K562 (cell line): ENCODE data around the gene AGPAT2. TPM values are rescaled to one million over a fixed set of nuclear protein-coding genes. Genes with fewer than 3 reads are reported as not detected.

Experiments used
- ATF1 ChIP-seq, 2 experiments: fragments of 450-650 bp in 1 of 2; IDR thresholded peaks; 2 replicates each; pipeline ENCODE4 v1.6.1; 2016; ENCODE audit warnings: missing compliant biosample characterization in 1 of 2, missing genetic modification characterization in 1 of 2
- FOXK2 ChIP-seq, 2 experiments: fragments of 450-650 bp; IDR thresholded peaks in 1 of 2; conservative IDR thresholded peaks in 1 of 2; 2 replicates each; pipeline ENCODE4 v1.6.1; 2016; ENCODE audit warnings: low read depth in 2 of 2, mild to moderate bottlenecking in 1 of 2
- FUS ChIP-seq: fragments of 200-400 bp; formaldehyde crosslinking; optimal IDR thresholded peaks from 2 replicates; pipeline ENCODE3; 2017; ENCODE audit warnings: low read depth, low read length
- L3MBTL2 ChIP-seq: fragments of 450-650 bp; IDR thresholded peaks from 2 replicates; pipeline ENCODE4 v1.6.1; 2016; ENCODE audit warnings: mild to moderate bottlenecking, moderate library complexity
- LARP7 ChIP-seq: fragments of 450-650 bp; IDR thresholded peaks from 2 replicates; pipeline ENCODE4 v1.6.1; 2016
- NFRKB ChIP-seq: fragments of 450-650 bp; IDR thresholded peaks from 2 replicates; pipeline ENCODE4 v1.6.1; 2016; ENCODE audit warnings: low read depth
- PML ChIP-seq: IDR thresholded peaks from 2 replicates; pipeline ENCODE4 v1.6.1; 2012; ENCODE audit warnings: low read length, inconsistent platforms
- POLR3A ChIP-seq: IDR thresholded peaks from 2 replicates; pipeline ENCODE4 v1.6.1; 2011; ENCODE audit warnings: borderline replicate concordance, mild to moderate bottlenecking, moderate library complexity; ENCODE audit not compliant: insufficient read length, insufficient read depth; ENCODE audit errors: extremely low read depth
- PREB ChIP-seq: sonication (generic); formaldehyde crosslinking; IDR thresholded peaks from 2 replicates; pipeline ENCODE4 v1.8.1; 2023; ENCODE audit warnings: mild to moderate bottlenecking, missing genetic modification reagents
- SETDB1 ChIP-seq: IDR thresholded peaks from one replicate; pipeline ENCODE4 v1.6.1; 2012; ENCODE audit warnings: low read length, control low read depth, inconsistent platforms
- TAF15 ChIP-seq: fragments of 200-400 bp; formaldehyde crosslinking; IDR thresholded peaks from 2 replicates; pipeline ENCODE4 v1.6.1; 2017; ENCODE audit warnings: mild to moderate bottlenecking, low read depth, low read length, moderate library complexity
- THAP7 ChIP-seq: fragments of 250-450 bp; sonication (Bioruptor Pico); IDR thresholded peaks from 2 replicates; pipeline ENCODE4 v1.5.0; 2021
- USF1 ChIP-seq: sonication (generic); formaldehyde crosslinking; IDR thresholded peaks from 2 replicates; pipeline ENCODE4 v1.9.0; 2022; ENCODE audit warnings: mild to moderate bottlenecking, missing genetic modification reagents
- USF2 ChIP-seq: sonication (generic); formaldehyde crosslinking; IDR thresholded peaks from 2 replicates; pipeline ENCODE4 v1.5.0; 2020; ENCODE audit warnings: missing genetic modification reagents
- ZBTB2 ChIP-seq: fragments of 450-650 bp; IDR thresholded peaks from 2 replicates; pipeline ENCODE4 v1.6.1; 2016; ENCODE audit warnings: antibody characterized with exemption
- ZFP36 ChIP-seq: fragments of 150-350 bp; IDR thresholded peaks from 2 replicates; pipeline ENCODE4 v1.6.1; 2018; ENCODE audit warnings: low read length, low read depth; ENCODE audit not compliant: partially characterized antibody
- ZKSCAN1 ChIP-seq: fragments of 150-350 bp; IDR thresholded peaks from 2 replicates; pipeline ENCODE4 v1.6.1; 2016; ENCODE audit warnings: low read depth, low read length
- ZNF124 ChIP-seq: sonication (generic); formaldehyde crosslinking; IDR thresholded peaks from 2 replicates; pipeline ENCODE4 v1.8.1; 2022; ENCODE audit warnings: missing genetic modification reagents
- ZNF384 ChIP-seq: IDR thresholded peaks from 2 replicates; pipeline ENCODE4 v1.6.1; 2012; ENCODE audit warnings: low read depth, low read length, improper control_type of control experiment
- ZNF592 ChIP-seq: fragments of 450-650 bp; IDR thresholded peaks from 2 replicates; pipeline ENCODE4 v1.6.1; 2017; ENCODE audit warnings: antibody characterized with exemption, mild to moderate bottlenecking
- polyA plus RNA-seq, 8 experiments: library from polyadenylated mRNA; depleted of rRNA in 4 of 8; stranded (reverse) in 5 of 8; unstranded in 3 of 8; fragments of >200 nt; fragmentation: Nextera tagmentation in 2 of 8; fragmentation: Illumina TruSeq in 1 of 8; extraction: Ambion mirVana in 2 of 8; extraction: Trizol in 1 of 8; gene quantifications; 2 replicates each; pipeline versions ENCODE4 v1.2.1 to v1.2.3, GENCODE V29; 2011 to 2014; ENCODE audit warnings: inconsistent platforms in 1 of 8, missing spikeins in 1 of 8
- total RNA-seq, 7 experiments: library from RNA; depleted of rRNA in 6 of 7; stranded (reverse); fragments of >200 nt in 6 of 7; fragmentation: Illumina TruSeq in 2 of 7; extraction: Trizol in 2 of 7; gene quantifications; 2 replicates each; pipeline versions ENCODE4 v1.2.1 to v1.2.3, GENCODE V29; 2011 to 2021; ENCODE audit warnings: low replicate concordance in 1 of 7

Gene AGPAT2
- total and polyA plus RNA-seq, 9 of the 15 experiments (the other 6 are each of a cell fraction or from before 2014, with no cell fraction given): 0.13 to 54.5 (median 23.9) TPM

GRCh38 chr9:136674786-136675349 lies 12.4 kb downstream of the AGPAT2 start (continued):
- TF ChIP-seq ATF1 (CRISPR knock-in tag; IDR thresholded peaks at IDR 0.05) (no peak), ATF1 (tag; IDR thresholded peaks at IDR 0.05) (no peak), ZKSCAN1 (no peak), USF1 (CRISPR knock-in tag) (no peak), PREB (CRISPR knock-in tag) (no peak), ZNF384 (no peak), LARP7 (no peak), FOXK2 (conservative IDR thresholded peaks at IDR 0.05 in 1 of 2, IDR thresholded peaks at IDR 0.05 in 1 of 2; ENCODE audit: low read depth in 2 of 2) (no peak), FUS (no peak), POLR3A (no peak), USF2 (CRISPR knock-in tag) (0 out of 2 replicates have a peak, but pooled peaks have one; percentile 7), THAP7 (no peak), SETDB1 (no peak), ZFP36 (peak; percentile 13), ZBTB2 (no peak), TAF15 (peak; percentile 13; the same call in 1 of the 2 replicates), ZNF124 (CRISPR knock-in tag) (no peak), NFRKB (no peak), ZNF592 (no peak), L3MBTL2 (peak; percentile 75), PML (no peak)
